Suprapubic skin (tissue), 4 donors: ENCODE data around the gene ECT2. TPM values are rescaled to one million over a fixed set of nuclear protein-coding genes. Genes with fewer than 3 reads are reported as not detected.
"Not testable (repeated sequence)": the region's sequence is repeated elsewhere in the genome, so short reads cannot be mapped to it uniquely, and the experiment has no call there.

Experiments used
- DNase-seq, 2 donors: peaks; one replicate each; pipeline ENCODE4 v3.0.0-alpha.2; 2019; ENCODE audit warnings: low spot score in 2 of 2
- H3K27ac ChIP-seq: fragments of 200-600 bp; sonication (generic); one replicate; pipeline ENCODE4 v1.5.1; 2019
- H3K27me3 ChIP-seq: fragments of 200-600 bp; sonication (generic); one replicate; pipeline ENCODE4 v1.5.1; 2019
- H3K36me3 ChIP-seq: fragments of 200-600 bp; sonication (generic); one replicate; pipeline ENCODE4 v1.5.1; 2019
- H3K4me1 ChIP-seq: fragments of 200-600 bp; sonication (generic); one replicate; pipeline ENCODE4 v1.5.1; 2019
- H3K4me3 ChIP-seq: fragments of 200-600 bp; sonication (generic); one replicate; pipeline ENCODE4 v1.5.1; 2019; ENCODE audit warnings: mild to moderate bottlenecking
- H3K9me3 ChIP-seq: fragments of 200-600 bp; sonication (generic); one replicate; pipeline ENCODE4 v1.5.1; 2019
- EP300 ChIP-seq: sonication (generic); formaldehyde crosslinking; IDR thresholded peaks from one replicate; pipeline ENCODE4 v1.6.1; 2017; ENCODE audit warnings: antibody characterized with exemption
- POLR2A ChIP-seq, 2 donors: fragments of 450-650 bp; IDR thresholded peaks; one replicate each; pipeline ENCODE4 v1.6.1; 2017; ENCODE audit warnings: antibody characterized with exemption in 2 of 2, mild to moderate bottlenecking in 2 of 2, moderate library complexity in 2 of 2
- POLR2AphosphoS5 ChIP-seq, 3 donors: sonication (generic); formaldehyde crosslinking; IDR thresholded peaks; one replicate each; pipeline ENCODE4 v1.6.1; 2017; ENCODE audit warnings: antibody characterized with exemption in 3 of 3
- WGBS: methylation state at CpG from one replicate; pipeline ENCODE4 v1.1.5; 2018; 5-methylcytosine and 5-hydroxymethylcytosine counted together
- total RNA-seq, 4 donors: library from RNA; depleted of rRNA; stranded (reverse); fragments of >200 nt; gene quantifications; one replicate each; pipeline ENCODE4 v1.1.0, GENCODE V29; 2016
- TF ChIP-seq, protein P1 (sequence below), 2 donors: fragments of 200-600 bp in 1 of 2; fragments of 450-650 bp in 1 of 2; sonication (generic) in 1 of 2; IDR thresholded peaks; one replicate each; pipeline ENCODE4 v1.5.1; 2016 to 2019; ENCODE audit warnings: antibody characterized with exemption in 2 of 2, mild to moderate bottlenecking in 1 of 2, moderate library complexity in 1 of 2

Gene ECT2
- total RNA-seq, 4 donors from 2014 or later: 6.5 to 15.1 (median 9.4) TPM

GRCh38 chr3:172855037-172855436, 104.5 kb downstream of the ECT2 start:
- Histone ChIP-seq H3K27ac (no peak overlapping the region), H3K27me3 (no peaks in the 10 kb centered on the region), H3K4me3 (no peak overlapping the region), H3K9me3 (no peaks in the 10 kb centered on the region), H3K36me3 (no peaks in the 10 kb centered on the region), H3K4me1 (no peaks in the 10 kb centered on the region)
- DNase-seq: no peak
- TF ChIP-seq POLR2AphosphoS5 (IDR thresholded peaks at IDR 0.05): no peak
- TF ChIP-seq, protein P1, sequence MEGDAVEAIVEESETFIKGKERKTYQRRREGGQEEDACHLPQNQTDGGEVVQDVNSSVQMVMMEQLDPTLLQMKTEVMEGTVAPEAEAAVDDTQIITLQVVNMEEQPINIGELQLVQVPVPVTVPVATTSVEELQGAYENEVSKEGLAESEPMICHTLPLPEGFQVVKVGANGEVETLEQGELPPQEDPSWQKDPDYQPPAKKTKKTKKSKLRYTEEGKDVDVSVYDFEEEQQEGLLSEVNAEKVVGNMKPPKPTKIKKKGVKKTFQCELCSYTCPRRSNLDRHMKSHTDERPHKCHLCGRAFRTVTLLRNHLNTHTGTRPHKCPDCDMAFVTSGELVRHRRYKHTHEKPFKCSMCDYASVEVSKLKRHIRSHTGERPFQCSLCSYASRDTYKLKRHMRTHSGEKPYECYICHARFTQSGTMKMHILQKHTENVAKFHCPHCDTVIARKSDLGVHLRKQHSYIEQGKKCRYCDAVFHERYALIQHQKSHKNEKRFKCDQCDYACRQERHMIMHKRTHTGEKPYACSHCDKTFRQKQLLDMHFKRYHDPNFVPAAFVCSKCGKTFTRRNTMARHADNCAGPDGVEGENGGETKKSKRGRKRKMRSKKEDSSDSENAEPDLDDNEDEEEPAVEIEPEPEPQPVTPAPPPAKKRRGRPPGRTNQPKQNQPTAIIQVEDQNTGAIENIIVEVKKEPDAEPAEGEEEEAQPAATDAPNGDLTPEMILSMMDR (IDR thresholded peaks at IDR 0.05): no peak
- TF ChIP-seq POLR2A (IDR thresholded peaks at IDR 0.05): no peak
- no peak for TF ChIP-seq EP300

- no peaks in the 10 kb centered on the region for H3K9me3 ChIP-seq
- no peak overlapping the region for H3K4me3 ChIP-seq
- H3K27ac ChIP-seq: no peak overlapping the region
- H3K27me3 ChIP-seq: no peaks in the 10 kb centered on the region
- 56% methylated on average over 4 of the region's 4 CpGs for whole genome bisulfite sequencing
- H3K36me3 ChIP-seq: no peaks in the 10 kb centered on the region
- TF ChIP-seq, protein P1 (IDR thresholded peaks at IDR 0.05): no peak
- TF ChIP-seq POLR2AphosphoS5 (IDR thresholded peaks at IDR 0.05): no peak
- no peak for TF ChIP-seq POLR2A (IDR thresholded peaks at IDR 0.05)
- TF ChIP-seq EP300: no peak
- H3K4me1 ChIP-seq: no peaks in the 10 kb centered on the region
- no peak for DNase-seq
These were observed 106.5 kb downstream of the ECT2 start for GRCh38 chr3:172856795-172857742.

GRCh38 chr3:172859041-172859440, 108.5 kb downstream of the ECT2 start:
- H3K27ac ChIP-seq: no peak overlapping the region
- no peaks in the 10 kb centered on the region for H3K4me1 ChIP-seq
- peaks cover 3% of the 10 kb centered on the region for H3K9me3 ChIP-seq
- DNase-seq: no peak
- no peaks in the 10 kb centered on the region for H3K36me3 ChIP-seq
- no peaks in the 10 kb centered on the region for H3K27me3 ChIP-seq
- no peak for TF ChIP-seq POLR2A (IDR thresholded peaks at IDR 0.05)
- no peak overlapping the region for H3K4me3 ChIP-seq
- WGBS: 97% methylated on average over 2 of the region's 2 CpGs

GRCh38 chr3:172866726-172867350, 116.3 kb downstream of the ECT2 start:
- not testable (repeated sequence) for H3K27ac ChIP-seq, H3K4me3 ChIP-seq, H3K9me3 ChIP-seq, H3K27me3 ChIP-seq, DNase-seq, H3K36me3 ChIP-seq
- 98% methylated on average over 21 of the region's 38 CpGs for WGBS
- H3K4me1 ChIP-seq: peaks cover 10% of the 10 kb centered on the region

DNA sequence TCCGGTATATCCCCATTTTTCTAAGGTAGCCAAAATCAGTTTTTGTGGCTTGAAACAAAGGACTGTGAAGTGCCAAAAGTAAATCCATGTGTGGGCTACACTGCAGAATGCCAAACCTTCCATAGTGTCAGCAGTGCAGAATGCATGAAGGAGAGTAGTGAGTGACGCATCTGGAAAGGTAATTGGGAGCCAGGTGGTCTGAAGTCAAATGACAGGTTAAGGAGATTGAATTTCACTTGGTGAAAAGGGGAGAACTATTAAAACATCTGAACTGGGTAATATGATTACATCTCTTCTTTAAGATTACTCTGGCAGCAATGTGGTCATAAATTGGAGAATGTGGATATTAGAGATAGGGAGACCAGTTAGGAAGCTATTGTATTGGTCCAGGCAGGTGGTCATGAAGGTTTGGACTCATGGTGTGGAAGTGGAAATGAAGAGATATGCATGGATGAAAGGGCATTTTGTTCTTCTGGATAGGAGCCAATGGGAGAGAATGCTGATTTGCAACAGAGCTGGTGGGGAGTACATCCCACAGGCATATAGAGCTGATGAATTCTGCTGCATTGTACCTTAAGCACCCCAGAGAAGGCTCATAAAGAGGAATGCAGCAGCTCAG, 118.2 kb downstream of the ECT2 start:
- Histone ChIP-seq H3K27ac (no peak overlapping the region), H3K27me3 (no peaks in the 10 kb centered on the region), H3K36me3 (no peaks in the 10 kb centered on the region), H3K9me3 (no peaks in the 10 kb centered on the region), H3K4me1 (peaks cover 10% of the 10 kb centered on the region), H3K4me3 (no peak overlapping the region)
- TF ChIP-seq EP300: no peak
- no peak for TF ChIP-seq POLR2A (IDR thresholded peaks at IDR 0.05)
- TF ChIP-seq POLR2AphosphoS5 (IDR thresholded peaks at IDR 0.05): no peak
- TF ChIP-seq, protein P1 (IDR thresholded peaks at IDR 0.05): no peak
- no peak for DNase-seq
- 81% methylated on average over 2 of the region's 2 CpGs for WGBS

DNA sequence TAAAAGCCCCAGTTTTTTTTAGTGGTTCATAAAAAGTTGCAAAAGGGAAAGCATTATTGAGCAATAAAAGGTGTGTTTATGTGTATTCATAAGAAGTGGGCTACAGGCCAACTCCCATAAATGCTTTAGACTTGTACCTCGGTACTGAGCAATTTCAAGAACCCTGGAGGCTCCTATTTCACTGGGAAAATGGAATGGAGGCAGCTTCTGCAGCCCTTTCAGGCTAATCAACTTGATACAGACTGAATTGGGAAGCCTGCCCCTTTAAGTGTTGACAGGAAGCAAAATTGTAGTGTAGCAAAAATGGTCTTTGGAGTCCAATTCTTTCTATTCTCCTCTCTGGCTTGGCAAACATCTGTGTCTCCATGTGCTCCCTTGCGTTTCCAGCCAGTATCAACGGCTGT, 118.8 kb downstream of the ECT2 start:
- no peak overlapping the region for H3K27ac ChIP-seq
- no peak for DNase-seq
- H3K36me3 ChIP-seq: no peaks in the 10 kb centered on the region
- WGBS: 16% methylated on average over 3 of the region's 3 CpGs
- H3K4me3 ChIP-seq: no peak overlapping the region
- no peaks in the 10 kb centered on the region for H3K27me3 ChIP-seq
- H3K9me3 ChIP-seq: no peaks in the 10 kb centered on the region
- no peak for TF ChIP-seq POLR2AphosphoS5 (IDR thresholded peaks at IDR 0.05)
- no peak for TF ChIP-seq POLR2A (IDR thresholded peaks at IDR 0.05)
- no peak for TF ChIP-seq EP300
- H3K4me1 ChIP-seq: peaks cover 10% of the 10 kb centered on the region
